Keratinocyte (primary cell): ENCODE results near the gene POLR1C. TPM values are rescaled to one million over a fixed set of nuclear protein-coding genes. Genes with fewer than 3 reads are reported as not detected.

Experiments
- DNase-seq: peaks from one replicate; pipeline ENCODE4 v3.0.0-alpha.2; 2011; ENCODE audit warnings: low read depth, missing footprints, low spot score
- FAIRE-seq: peaks from 2 replicates; lab custom pipeline; 2011; peaks lifted over from hg19 to GRCh38; lab: Jason Lieb, UNC
- H2AFZ ChIP-seq: 2 replicates; pipeline ENCODE4 v1.6.0; 2012; ENCODE audit warnings: low read length, control low read depth, inconsistent platforms; ENCODE audit not compliant: control insufficient read depth
- H3K27ac ChIP-seq: 2 replicates; pipeline ENCODE4 v1.5.1; 2011; ENCODE audit warnings: low read length; ENCODE audit not compliant: control insufficient read depth, insufficient read depth
- H3K27me3 ChIP-seq: 3 replicates; pipeline ENCODE4 v1.6.0; 2011; ENCODE audit warnings: low read length; ENCODE audit not compliant: control insufficient read depth, insufficient read depth; ENCODE audit errors: extremely low read depth
- H3K36me3 ChIP-seq, 2 experiments: 2 replicates in 1 of 2; 3 replicates in 1 of 2; pipeline ENCODE4 v1.5.1; 2011; ENCODE audit warnings: low read length in 2 of 2, mild to moderate bottlenecking in 1 of 2; ENCODE audit not compliant: control insufficient read depth in 2 of 2, insufficient read depth in 2 of 2; ENCODE audit errors: extremely low read depth in 1 of 2
- H3K4me1 ChIP-seq: 3 replicates; pipeline ENCODE4 v1.5.1; 2011; ENCODE audit warnings: low read length; ENCODE audit not compliant: control insufficient read depth, insufficient read depth; ENCODE audit errors: extremely low read depth
- H3K4me2 ChIP-seq: 3 replicates; pipeline ENCODE4 v1.6.0; 2011; ENCODE audit warnings: low read depth, low read length; ENCODE audit not compliant: control insufficient read depth, insufficient read depth; ENCODE audit errors: extremely low read depth
- H3K4me3 ChIP-seq, 3 experiments: fragments of 200-600 bp in 1 of 3; sonication (generic) in 1 of 3; 2 replicates in 2 of 3; 3 replicates in 1 of 3; pipeline ENCODE4 v1.5.1; 2011 to 2016; ENCODE audit warnings: low read length in 3 of 3, mild to moderate bottlenecking in 3 of 3, control low read depth in 2 of 3, inconsistent platforms in 1 of 3, low read depth in 1 of 3, mixed read lengths in 1 of 3, mixed run types in 1 of 3, moderate library complexity in 1 of 3; ENCODE audit not compliant: control insufficient read depth in 2 of 3, insufficient read depth in 2 of 3; ENCODE audit errors: extremely low read depth in 1 of 3
- H3K79me2 ChIP-seq: 2 replicates; pipeline ENCODE4 v1.6.0; 2012; ENCODE audit warnings: low read length; ENCODE audit not compliant: control insufficient read depth, insufficient read depth
- H3K9ac ChIP-seq: 3 replicates; pipeline ENCODE4 v1.6.0; 2011; ENCODE audit warnings: low read length; ENCODE audit not compliant: control insufficient read depth, insufficient read depth; ENCODE audit errors: extremely low read depth
- H3K9me1 ChIP-seq: 3 replicates; pipeline ENCODE4 v1.6.0; 2011; ENCODE audit warnings: low read length; ENCODE audit not compliant: control insufficient read depth, insufficient read depth; ENCODE audit errors: extremely low read depth
- H3K9me3 ChIP-seq: 2 replicates; pipeline ENCODE4 v1.5.1; 2012; ENCODE audit warnings: low read depth, low read length; ENCODE audit not compliant: control insufficient read depth
- H4K20me1 ChIP-seq: 3 replicates; pipeline ENCODE4 v1.6.0; 2011; ENCODE audit warnings: low read length; ENCODE audit not compliant: control insufficient read depth, insufficient read depth; ENCODE audit errors: extremely low read depth
- CTCF ChIP-seq, 3 experiments: IDR thresholded peaks in 1 of 3; conservative IDR thresholded peaks in 1 of 3; optimal IDR thresholded peaks in 1 of 3; 2 replicates in 2 of 3; 3 replicates in 1 of 3; pipeline versions ENCODE3 to v1.5.1; 2011; ENCODE audit warnings: low read length in 3 of 3, mild to moderate bottlenecking in 3 of 3, moderate library complexity in 2 of 3, control low read depth in 1 of 3, inconsistent platforms in 1 of 3; ENCODE audit not compliant: insufficient read depth in 2 of 3; ENCODE audit errors: extremely low read depth in 1 of 3
- EZH2 ChIP-seq: IDR thresholded peaks from one replicate; pipeline ENCODE4 v1.6.1; 2012; ENCODE audit warnings: inconsistent platforms, mild to moderate bottlenecking, low read length, moderate library complexity
- dilution Hi-C: fragments of 300-500 bp; cut with MboI; formaldehyde crosslinking; loops from one replicate; pipeline ENCODE4 v1.7.0; 2020; ENCODE audit warnings: low sequenced_read_pairs; ENCODE audit not compliant: extremely low pct_ligation_motif_present
- polyA plus RNA-seq, 5 experiments: library from polyadenylated mRNA; depleted of rRNA in 3 of 5; stranded (reverse) in 3 of 5; stranded (forward) in 1 of 5; unstranded in 1 of 5; fragments of >200 nt; gene quantifications; 1 replicate in 1 of 5; 2 replicates in 3 of 5; 3 replicates in 1 of 5; pipeline versions ENCODE4 v1.2.1 to v1.2.3, GENCODE V29; 2011 to 2012; ENCODE audit warnings: missing spikeins in 2 of 5, low read depth in 1 of 5, low replicate concordance in 1 of 5

POLR1C gene
- polyA plus RNA-seq, 1 donor (not counting 4 experiments of a cell fraction or from before 2014, with no cell fraction given): 121 TPM

GRCh38 chr6:43468748-43469681, 47.9 kb upstream of the POLR1C start:
- Histone ChIP-seq H3K9me3 (no peaks in the 10 kb centered on the region), H3K27ac (no peak overlapping the region), H3K4me2 (peak overlapping the region; percentile 49), H3K9me1 (no peaks in the 10 kb centered on the region), H4K20me1 (no peaks in the 10 kb centered on the region), H3K4me1 (peaks cover 29% of the 10 kb centered on the region), H3K36me3 (no peaks in the 10 kb centered on the region), H2AFZ (peak overlapping the region; percentile 58), H3K4me3 (no peak overlapping the region), H3K9ac (no peak overlapping the region), H3K27me3 (no peaks in the 10 kb centered on the region), H3K79me2 (no peaks in the 10 kb centered on the region)
- no peak for DNase-seq
- dilution Hi-C loops: no loop called here
- peak; percentile 60 for FAIRE-seq
- TF ChIP-seq CTCF (optimal IDR thresholded peaks at IDR 0.05 in 1 of 3, IDR thresholded peaks at IDR 0.05 in 1 of 3, conservative IDR thresholded peaks at IDR 0.05 in 1 of 3; ENCODE audit: extremely low read depth in 1 of 3, insufficient read depth in 2 of 3, low read length in 3 of 3) (no peak), EZH2 (no peak)

GRCh38 chr6:43469947-43470346, 46.9 kb upstream of the POLR1C start:
- dilution Hi-C loops: no loop called here
- H3K4me3 ChIP-seq: no peak overlapping the region
- no peaks in the 10 kb centered on the region for H3K9me3 ChIP-seq
- no peak overlapping the region for H3K27ac ChIP-seq
- FAIRE-seq (no peak), DNase-seq (no peak)
- H3K36me3 ChIP-seq: no peaks in the 10 kb centered on the region
- peaks cover 29% of the 10 kb centered on the region for H3K4me1 ChIP-seq
- no peak overlapping the region for H2AFZ ChIP-seq
- H3K4me2 ChIP-seq: no peak overlapping the region
- TF ChIP-seq EZH2 (no peak), CTCF (optimal IDR thresholded peaks at IDR 0.05 in 1 of 3, IDR thresholded peaks at IDR 0.05 in 1 of 3, conservative IDR thresholded peaks at IDR 0.05 in 1 of 3; ENCODE audit: extremely low read depth in 1 of 3, insufficient read depth in 2 of 3, low read length in 3 of 3) (no peak)
- no peaks in the 10 kb centered on the region for H3K27me3 ChIP-seq
- H4K20me1 ChIP-seq: no peaks in the 10 kb centered on the region
- no peaks in the 10 kb centered on the region for H3K9me1 ChIP-seq
- H3K79me2 ChIP-seq: no peaks in the 10 kb centered on the region
- no peak overlapping the region for H3K9ac ChIP-seq
